CD14-positive monocyte (primary cell): ENCODE measurements around the gene PCDHGA7. TPM values are rescaled to one million over a fixed set of nuclear protein-coding genes. Genes with fewer than 3 reads are reported as not detected.

Source experiments
- DNase-seq, 3 donors: peaks; one replicate each; pipeline ENCODE4 v3.0.0-alpha.2; 2011 to 2022
- H2AFZ ChIP-seq: 2 replicates; pipeline ENCODE4 v1.6.0; 2012; ENCODE audit warnings: mild to moderate bottlenecking, low read depth, low read length, inconsistent platforms; ENCODE audit not compliant: insufficient read depth, poor library complexity, severe bottlenecking
- H3K27ac ChIP-seq, 2 donors: 1 replicate in 1 of 2; 2 replicates in 1 of 2; pipeline ENCODE4 v1.5.1; 2012 to 2013; ENCODE audit warnings: low read length in 2 of 2, control low read depth in 1 of 2, inconsistent platforms in 1 of 2, low read depth in 1 of 2, mild to moderate bottlenecking in 1 of 2
- H3K27me3 ChIP-seq, 2 donors: one replicate each; pipeline versions ENCODE4 v1.6.0 to v1.6.1; 2011 to 2013; ENCODE audit warnings: low read length in 2 of 2; ENCODE audit not compliant: control insufficient read depth in 2 of 2, insufficient read depth in 2 of 2
- H3K36me3 ChIP-seq, 2 donors: replicated peaks in 1 of 2; 1 replicate in 1 of 2; 2 replicates in 1 of 2; pipeline versions ENCODE4 v1.5.1 to v1.6.1; 2012 to 2013; ENCODE audit warnings: low read length in 2 of 2, control low read depth in 1 of 2, inconsistent platforms in 1 of 2, mild to moderate bottlenecking in 1 of 2; ENCODE audit not compliant: insufficient read depth in 2 of 2, control insufficient read depth in 1 of 2
- H3K4me1 ChIP-seq, 2 donors: 1 replicate in 1 of 2; 2 replicates in 1 of 2; pipeline versions ENCODE4 v1.5.1 to v1.6.1; 2012 to 2013; ENCODE audit warnings: low read length in 2 of 2, control low read depth in 1 of 2, inconsistent platforms in 1 of 2, mild to moderate bottlenecking in 1 of 2, moderate library complexity in 1 of 2; ENCODE audit not compliant: insufficient read depth in 2 of 2, control insufficient read depth in 1 of 2
- H3K4me2 ChIP-seq: replicated peaks from 2 replicates; pipeline ENCODE3; 2012; ENCODE audit warnings: low read length, moderate library complexity, mild to moderate bottlenecking; ENCODE audit not compliant: poor library complexity, severe bottlenecking; ENCODE audit errors: extremely low read depth
- H3K4me3 ChIP-seq, 3 experiments: fragments of 200-600 bp in 1 of 3; sonication (generic) in 1 of 3; replicated peaks in 1 of 3; 1 replicate in 2 of 3; 2 replicates in 1 of 3; pipeline ENCODE4 v1.5.1; 2011 to 2013; ENCODE audit warnings: low read length in 3 of 3, mild to moderate bottlenecking in 3 of 3, control low read depth in 2 of 3, low read depth in 2 of 3, inconsistent platforms in 1 of 3, moderate library complexity in 1 of 3
- H3K79me2 ChIP-seq: 2 replicates; pipeline ENCODE4 v1.6.0; 2012; ENCODE audit warnings: mild to moderate bottlenecking, control low read depth, inconsistent platforms, low read length, moderate library complexity; ENCODE audit not compliant: insufficient read depth
- H3K9ac ChIP-seq: 2 replicates; pipeline ENCODE4 v1.6.0; 2017; ENCODE audit warnings: low read length, mild to moderate bottlenecking; ENCODE audit not compliant: insufficient read depth, poor library complexity, severe bottlenecking
- H3K9me3 ChIP-seq, 2 donors: replicated peaks in 1 of 2; 1 replicate in 1 of 2; 2 replicates in 1 of 2; pipeline versions ENCODE4 v1.5.1 to v1.6.1; 2012 to 2013; ENCODE audit warnings: low read length in 2 of 2, control low read depth in 1 of 2; ENCODE audit not compliant: control insufficient read depth in 1 of 2, insufficient read depth in 1 of 2
- H4K20me1 ChIP-seq: 2 replicates; pipeline ENCODE4 v1.6.0; 2012; ENCODE audit warnings: mild to moderate bottlenecking, low read length, control low read depth, moderate library complexity; ENCODE audit not compliant: insufficient read depth
- H3K27ac Mint-ChIP-seq, 7 donors: one replicate each; pipeline ENCODE4 v1.8.0; 2020; ENCODE audit warnings: mild to moderate bottlenecking in 7 of 7, mixed read lengths in 7 of 7, moderate library complexity in 6 of 7, inconsistent platforms in 2 of 7
- H3K27me3 Mint-ChIP-seq, 3 donors: one replicate each; pipeline ENCODE4 v1.8.0; 2021 to 2022; ENCODE audit warnings: low read depth in 3 of 3, mild to moderate bottlenecking in 3 of 3, mixed read lengths in 3 of 3, moderate library complexity in 3 of 3, inconsistent platforms in 1 of 3
- H3K36me3 Mint-ChIP-seq, 2 donors: one replicate each; pipeline ENCODE4 v1.8.0; 2020; ENCODE audit warnings: mixed read lengths in 2 of 2, inconsistent platforms in 1 of 2, mild to moderate bottlenecking in 1 of 2
- H3K4me1 Mint-ChIP-seq: one replicate; pipeline ENCODE4 v1.8.0; 2020; ENCODE audit warnings: mild to moderate bottlenecking, mixed read lengths
- H3K4me3 Mint-ChIP-seq, 2 donors: one replicate each; pipeline ENCODE4 v1.8.0; 2020; ENCODE audit warnings: mild to moderate bottlenecking in 2 of 2, mixed read lengths in 2 of 2, moderate library complexity in 1 of 2
- H3K9me3 Mint-ChIP-seq, 7 donors: one replicate each; pipeline ENCODE4 v1.8.0; 2020 to 2022; ENCODE audit warnings: mixed read lengths in 7 of 7, mild to moderate bottlenecking in 6 of 7, moderate library complexity in 6 of 7, inconsistent platforms in 2 of 7
- WGBS: methylation state at CpG from one replicate; pipeline ENCODE4 v1.1.5; 2013; ENCODE audit warnings: missing lambda C conversion rate; ENCODE audit not compliant: insufficient coverage; 5-methylcytosine and 5-hydroxymethylcytosine counted together
- intact Hi-C, 2 donors: fragments of 100-400 bp; cut with micrococcal nuclease; formaldehyde crosslinking; loops; one replicate each; pipeline versions ENCODE4 v1.15.0 to v1.15.1; 2023
- polyA plus RNA-seq, 3 donors: library from polyadenylated mRNA; depleted of rRNA in 1 of 3; unstranded in 2 of 3; stranded (reverse) in 1 of 3; fragments of 300-500 nt in 2 of 3; fragments of >200 nt in 1 of 3; fragmentation: Illumina TruSeq in 2 of 3; gene quantifications; 1 replicate in 2 of 3; 2 replicates in 1 of 3; pipeline ENCODE4 v1.2.3, GENCODE V29; 2012 to 2021
- TF ChIP-seq, protein P1 (sequence below): fragments of 200-600 bp; IDR thresholded peaks from one replicate; pipeline ENCODE4 v1.8.0; 2022; ENCODE audit warnings: antibody characterized with exemption, mild to moderate bottlenecking

Gene PCDHGA7
- polyA plus RNA-seq, 3 donors, result not detected

DNA sequence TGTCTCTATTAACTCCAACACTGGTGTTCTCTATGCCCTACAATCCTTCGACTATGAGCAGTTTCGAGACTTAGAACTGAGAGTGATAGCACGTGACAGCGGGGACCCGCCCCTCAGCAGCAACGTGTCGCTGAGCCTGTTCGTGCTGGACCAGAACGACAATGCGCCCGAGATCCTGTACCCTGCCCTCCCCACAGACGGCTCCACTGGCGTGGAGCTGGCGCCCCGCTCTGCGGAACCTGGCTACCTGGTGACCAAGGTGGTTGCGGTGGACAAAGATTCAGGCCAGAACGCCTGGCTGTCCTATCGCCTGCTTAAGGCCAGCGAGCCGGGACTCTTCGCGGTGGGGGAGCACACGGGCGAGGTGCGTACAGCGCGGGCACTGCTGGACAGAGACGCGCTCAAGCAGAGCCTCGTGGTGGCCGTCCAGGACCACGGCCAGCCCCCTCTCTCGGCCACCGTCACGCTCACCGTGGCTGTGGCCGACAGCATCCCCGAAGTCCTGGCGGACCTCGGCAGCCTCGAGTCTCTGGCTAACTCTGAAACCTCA is 40.3 kb downstream of the PCDHGA7 start:
- Histone ChIP-seq H2AFZ (no peak overlapping the region), H4K20me1 (no peaks in the 10 kb centered on the region), H3K27me3 (peaks cover 83 to 100% of the 10 kb centered on the region in 2 donors), H3K27ac (no peak overlapping the region), H3K79me2 (no peaks in the 10 kb centered on the region), H3K4me2 (no peak overlapping the region), H3K9me3 (peaks cover 51 to 60% of the 10 kb centered on the region in 2 donors), H3K36me3 (no peaks in the 10 kb centered on the region), H3K4me3 (no peak overlapping the region), H3K4me1 (peaks cover 16 to 17% of the 10 kb centered on the region in 2 donors), H3K9ac (no peak overlapping the region)
- H3K9me3 Mint-ChIP-seq, result peaks cover 22 to 63% (median 59%) of the 10 kb centered on the region in 7 donors
- peaks cover 79 to 97% (median 90%) of the 10 kb centered on the region in 3 donors for H3K27me3 Mint-ChIP-seq
- TF ChIP-seq, protein P1, sequence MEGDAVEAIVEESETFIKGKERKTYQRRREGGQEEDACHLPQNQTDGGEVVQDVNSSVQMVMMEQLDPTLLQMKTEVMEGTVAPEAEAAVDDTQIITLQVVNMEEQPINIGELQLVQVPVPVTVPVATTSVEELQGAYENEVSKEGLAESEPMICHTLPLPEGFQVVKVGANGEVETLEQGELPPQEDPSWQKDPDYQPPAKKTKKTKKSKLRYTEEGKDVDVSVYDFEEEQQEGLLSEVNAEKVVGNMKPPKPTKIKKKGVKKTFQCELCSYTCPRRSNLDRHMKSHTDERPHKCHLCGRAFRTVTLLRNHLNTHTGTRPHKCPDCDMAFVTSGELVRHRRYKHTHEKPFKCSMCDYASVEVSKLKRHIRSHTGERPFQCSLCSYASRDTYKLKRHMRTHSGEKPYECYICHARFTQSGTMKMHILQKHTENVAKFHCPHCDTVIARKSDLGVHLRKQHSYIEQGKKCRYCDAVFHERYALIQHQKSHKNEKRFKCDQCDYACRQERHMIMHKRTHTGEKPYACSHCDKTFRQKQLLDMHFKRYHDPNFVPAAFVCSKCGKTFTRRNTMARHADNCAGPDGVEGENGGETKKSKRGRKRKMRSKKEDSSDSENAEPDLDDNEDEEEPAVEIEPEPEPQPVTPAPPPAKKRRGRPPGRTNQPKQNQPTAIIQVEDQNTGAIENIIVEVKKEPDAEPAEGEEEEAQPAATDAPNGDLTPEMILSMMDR, result no peak
- WGBS, result 30% methylated on average over 42 of the region's 42 CpGs
- intact Hi-C loops, result loop anchor here (5.0 kb wide), 2 partner anchors 134 to 139 kb away; no protein-coding TSS in a partner anchor
- peaks cover 7 to 30% of the 10 kb centered on the region in 2 donors for H3K36me3 Mint-ChIP-seq
- peaks cover 28% of the 10 kb centered on the region for H3K4me1 Mint-ChIP-seq
- DNase-seq, result no peak
- H3K4me3 Mint-ChIP-seq, result peak overlapping the region in 1 of 2 donors; percentile 77
- H3K27ac Mint-ChIP-seq, result no peak overlapping the region

DNA sequence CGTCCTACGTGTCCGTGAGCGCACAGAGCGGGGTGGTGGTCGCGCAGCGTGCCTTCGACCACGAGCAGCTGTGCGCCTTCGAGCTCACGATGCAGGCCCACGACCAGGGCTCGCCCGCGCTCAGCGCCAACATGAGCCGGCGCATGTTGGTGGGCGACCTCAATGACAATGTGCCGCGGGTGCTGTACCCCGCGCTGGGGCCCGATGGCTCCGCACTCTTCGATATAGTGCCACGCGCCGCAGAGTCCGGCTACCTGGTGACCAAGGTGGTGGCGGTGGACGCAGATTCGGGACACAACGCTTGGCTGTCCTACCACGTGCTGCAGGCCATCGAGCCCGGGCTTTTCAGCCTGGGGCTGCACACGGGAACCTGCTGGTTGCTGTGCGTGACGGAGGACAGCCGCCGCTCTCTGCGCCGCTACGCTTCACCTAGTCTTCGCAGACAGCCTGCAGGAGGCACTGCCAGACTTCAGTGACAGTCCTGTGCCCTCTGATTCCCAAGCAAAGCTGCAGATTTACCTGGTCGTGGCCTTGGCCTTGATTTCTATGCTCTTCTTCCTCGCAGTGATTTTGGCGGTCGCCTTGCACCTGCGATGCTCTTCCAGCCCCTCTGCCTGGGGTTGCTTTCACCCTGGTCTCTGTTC is 45.4 kb downstream of the PCDHGA7 start:
- Mint-ChIP-seq H3K36me3 (peaks cover 18 to 22% of the 10 kb centered on the region in 2 donors), H3K4me1 (peaks cover 21% of the 10 kb centered on the region), H3K27me3 (peaks cover 76 to 88% (median 82%) of the 10 kb centered on the region in 3 donors), H3K4me3 (peak overlapping the region in 1 of 2 donors; percentile 67), H3K27ac (peak overlapping the region in 1 of 7 donors; percentile 60), H3K9me3 (peaks cover 28 to 56% (median 45%) of the 10 kb centered on the region in 7 donors)
- H3K9ac ChIP-seq, result no peak overlapping the region
- H3K36me3 ChIP-seq, result no peaks in the 10 kb centered on the region
- no peak overlapping the region for H2AFZ ChIP-seq
- TF ChIP-seq, protein P1, result no peak
- DNase-seq, result no peak
- H3K9me3 ChIP-seq, result peaks cover 45 to 51% of the 10 kb centered on the region in 2 donors
- WGBS, result 60% methylated on average over 51 of the region's 53 CpGs
- H3K4me1 ChIP-seq, result peaks cover 17 to 19% of the 10 kb centered on the region in 2 donors
- H3K4me2 ChIP-seq, result no peak overlapping the region
- no peak overlapping the region for H3K4me3 ChIP-seq
- H4K20me1 ChIP-seq, result no peaks in the 10 kb centered on the region
- H3K27me3 ChIP-seq, result peaks cover 57 to 99% of the 10 kb centered on the region in 2 donors
- H3K79me2 ChIP-seq, result no peaks in the 10 kb centered on the region
- intact Hi-C loops, result no loop called here
- no peak overlapping the region for H3K27ac ChIP-seq
